Activated gamma-delta T cell treated with Interleukin-2 at 50 U/mL for 16 hours (primary cell): ENCODE measurements around the gene ANKRD53.
"Not testable (repeated sequence)": the region's sequence is repeated elsewhere in the genome, so short reads cannot be mapped to it uniquely, and the experiment has no call there.

ENCODE experiments used
- DNase-seq: peaks from one replicate; pipeline ENCODE4 v3.0.0-alpha.2; 2020

The ANKRD53 gene

GRCh38 chr2:71019989-71020388, 41.6 kb downstream of the ANKRD53 start:
- DNase-seq = not testable (repeated sequence)

- not testable (repeated sequence) for DNase-seq
These were observed 43.0 kb downstream of the ANKRD53 start for GRCh38 chr2:71021394-71021793.

GRCh38 chr2:71023553-71024243, 45.3 kb downstream of the ANKRD53 start:
- peak; percentile 39 for DNase-seq
